Left lung (tissue), 10 donors: ENCODE data around the gene ELF1. TPM values are rescaled to one million over a fixed set of nuclear protein-coding genes. Genes with fewer than 3 reads are reported as not detected.
A peak's percentile ranks its signal among the peaks of the same experiment; 100 is the strongest.

Experiments
- ATAC-seq: fragments of 200-7000 bp; cut with Tn5 transposase; one replicate; pipeline ENCODE4 v1.9.1; 2020; ENCODE audit warnings: moderate library complexity
- DNase-seq, 4 donors: peaks; one replicate each; pipeline ENCODE4 v3.0.0-alpha.2; 2013 to 2020
- H3K27ac ChIP-seq, 2 donors: fragments of 200-600 bp; sonication (generic) in 1 of 2; one replicate each; pipeline versions ENCODE4 v1.5.0 to v1.8.0; 2020 to 2021
- H3K27me3 ChIP-seq, 2 donors: fragments of 200-600 bp; sonication (generic) in 1 of 2; one replicate each; pipeline versions ENCODE4 v1.5.0 to v1.8.0; 2020 to 2021
- H3K36me3 ChIP-seq, 2 donors: fragments of 200-600 bp; sonication (generic) in 1 of 2; one replicate each; pipeline versions ENCODE4 v1.5.0 to v1.8.0; 2020 to 2021
- H3K4me1 ChIP-seq, 2 donors: fragments of 200-600 bp; one replicate each; pipeline ENCODE4 v1.8.0; 2021
- H3K4me3 ChIP-seq, 2 donors: fragments of 200-600 bp; sonication (generic) in 1 of 2; one replicate each; pipeline versions ENCODE4 v1.5.0 to v1.8.0; 2020 to 2021; ENCODE audit warnings: mild to moderate bottlenecking in 1 of 2
- H3K9me3 ChIP-seq, 2 donors: fragments of 200-600 bp; sonication (generic) in 1 of 2; one replicate each; pipeline versions ENCODE4 v1.5.0 to v1.8.0; 2020 to 2021
- CTCF ChIP-seq, 2 donors: fragments of 200-600 bp; sonication (generic) in 1 of 2; IDR thresholded peaks; one replicate each; pipeline versions ENCODE4 v1.5.0 to v1.8.0; 2021; ENCODE audit warnings: antibody characterized with exemption in 2 of 2
- intact Hi-C, 2 donors: fragments of 100-400 bp; cut with DNase I; formaldehyde crosslinking; loops; one replicate each; pipeline versions ENCODE4 v1.11.2 to v1.14.2; 2022
- polyA plus RNA-seq, 6 donors: library from polyadenylated mRNA; unstranded; fragments of 120-200 nt; gene quantifications; one replicate each; pipeline ENCODE4 v1.2.1, GENCODE V29; 2013; ENCODE audit not compliant: insufficient read length in 6 of 6
- total RNA-seq, 2 donors: library from RNA; stranded (reverse); fragmentation: NEBNext Ultra II Directional; extraction: Animal tissue kit (Norgen Biotek cat#: 25700); gene quantifications; one replicate each; pipeline ENCODE4 v1.2.1, GENCODE V29; 2021
- donor health status: DM: no; HTN: yes; CAD: no.
- donor health status: DM: no; HTN: no; CAD: no.

ELF1 gene
- total and polyA plus RNA-seq, 8 donors, result 46.6 to 84.6 (median 52.6) TPM

GRCh38 chr13:41058295-41059070 is 39.4 kb upstream of the ELF1 start:
- no peak for TF ChIP-seq CTCF (IDR thresholded peaks at IDR 0.05)
- intact Hi-C loops, result loop anchor here in 1 of 2 donors (10.0 kb wide), 1 partner anchor 64 kb away; no protein-coding TSS in a partner anchor
- H3K36me3 ChIP-seq, result no peaks in the 10 kb centered on the region
- DNase-seq, result no peak
- H3K27ac ChIP-seq, result peak overlapping the region in 1 of 2 donors; percentile 98
- H3K9me3 ChIP-seq, result no peaks in the 10 kb centered on the region
- H3K27me3 ChIP-seq, result no peaks in the 10 kb centered on the region
- peaks cover 27 to 76% of the 10 kb centered on the region in 2 donors for H3K4me1 ChIP-seq
- H3K4me3 ChIP-seq, result peak overlapping the region; percentile 74 to 92
- ATAC-seq, result no peak

- ATAC-seq (no peak), DNase-seq (no peak)
- H3K27ac ChIP-seq, result peak overlapping the region in 1 of 2 donors; percentile 21
- H3K4me1 ChIP-seq, result peaks cover 22 to 76% of the 10 kb centered on the region in 2 donors
- H3K36me3 ChIP-seq, result no peaks in the 10 kb centered on the region
- no peak overlapping the region for H3K4me3 ChIP-seq
- TF ChIP-seq CTCF (IDR thresholded peaks at IDR 0.05), result no peak
- intact Hi-C loops, result loop anchor here in 1 of 2 donors (10.0 kb wide), 1 partner anchor 62 kb away; no protein-coding TSS in a partner anchor
- no peaks in the 10 kb centered on the region for H3K27me3 ChIP-seq
- H3K9me3 ChIP-seq, result no peaks in the 10 kb centered on the region
Observed at GRCh38 chr13:41056826-41057711, 38.0 kb upstream of the ELF1 start.

GRCh38 chr13:41056194-41056593 is 37.1 kb upstream of the ELF1 start:
- Histone ChIP-seq H3K27ac (peak overlapping the region in 1 of 2 donors; percentile 21), H3K4me3 (no peak overlapping the region), H3K4me1 (peaks cover 22 to 80% of the 10 kb centered on the region in 2 donors), H3K27me3 (no peaks in the 10 kb centered on the region), H3K9me3 (no peaks in the 10 kb centered on the region), H3K36me3 (no peaks in the 10 kb centered on the region)
- intact Hi-C loops, result loop anchor here in 1 of 2 donors (10.0 kb wide), 1 partner anchor 61 kb away; no protein-coding TSS in a partner anchor
- ATAC-seq, result no peak
- no peak for DNase-seq
- TF ChIP-seq CTCF (IDR thresholded peaks at IDR 0.05), result no peak

GRCh38 chr13:41054919-41055619 is 36.0 kb upstream of the ELF1 start:
- H3K4me3 ChIP-seq, result no peak overlapping the region
- no peaks in the 10 kb centered on the region for H3K36me3 ChIP-seq
- intact Hi-C loops, result loop anchor here in 1 of 2 donors (10.0 kb wide), 1 partner anchor 60 kb away; no protein-coding TSS in a partner anchor
- DNase-seq, result no peak
- peaks cover 22 to 91% of the 10 kb centered on the region in 2 donors for H3K4me1 ChIP-seq
- ATAC-seq, result no peak
- no peak overlapping the region for H3K27ac ChIP-seq
- no peaks in the 10 kb centered on the region for H3K27me3 ChIP-seq
- TF ChIP-seq CTCF (IDR thresholded peaks at IDR 0.05), result no peak
- H3K9me3 ChIP-seq, result no peaks in the 10 kb centered on the region
